Inflammatory macrophage treated with lipopolysaccharide for 1 hour (primary cell): ENCODE data around the gene ARID1A.
A peak's percentile ranks its signal among the peaks of the same experiment; 100 is the strongest.
"Not testable (repeated sequence)": the region's sequence is repeated elsewhere in the genome, so short reads cannot be mapped to it uniquely, and the experiment has no call there.

Source experiments
- DNase-seq, 2 donors: peaks; one replicate each; pipeline ENCODE4 v3.0.0-alpha.2; 2020 to 2022

Gene ARID1A

GRCh38 chr1:26695356-26696118, at the start of gene ARID1A:
Gene ARID1A (plus strand): TSS chr1:26696015. CDS start chr1:26696404, 389 bp downstream.
- peak; percentile 88 to 94 for DNase-seq

- DNase-seq: no peak
Observed at GRCh38 chr1:26664802-26665201, 31.0 kb upstream of the ARID1A start.

GRCh38 chr1:26666855-26667254, 29.0 kb upstream of the ARID1A start:
- DNase-seq: no peak

GRCh38 chr1:26668106-26668786, 27.6 kb upstream of the ARID1A start:
- DNase-seq: not testable (repeated sequence)

GRCh38 chr1:26677306-26678115, 18.3 kb upstream of the ARID1A start:
- peak; percentile 46 to 51 for DNase-seq

- DNase-seq: no peak
Observed at GRCh38 chr1:26684763-26685508, 10.9 kb upstream of the ARID1A start.

GRCh38 chr1:26686795-26687194, 9.0 kb upstream of the ARID1A start:
- no peak for DNase-seq

- no peak for DNase-seq
Observed at GRCh38 chr1:26689504-26689903, 6.3 kb upstream of the ARID1A start.

GRCh38 chr1:26690157-26690556, 5.7 kb upstream of the ARID1A start:
- DNase-seq: peak; percentile 80 to 82

- DNase-seq: no peak
Observed at GRCh38 chr1:26690576-26691031, 5.2 kb upstream of the ARID1A start.

GRCh38 chr1:26692211-26692792, 3.5 kb upstream of the ARID1A start:
- peak; percentile 79 to 80 for DNase-seq

GRCh38 chr1:26692793-26693490, 2.9 kb upstream of the ARID1A start:
- DNase-seq: peak; percentile 87 to 91

- DNase-seq: no peak
Observed at GRCh38 chr1:26693599-26694572, 1.9 kb upstream of the ARID1A start.

GRCh38 chr1:26694638-26695355, 1.0 kb upstream of the ARID1A start:
- DNase-seq: no peak

- DNase-seq: no peak
Observed at GRCh38 chr1:26696119-26696653, 371 bp downstream of the ARID1A start.

GRCh38 chr1:26696654-26697430, 1.0 kb downstream of the ARID1A start:
- DNase-seq: peak in 1 of 2 donors; percentile 26

- no peak for DNase-seq
Observed at GRCh38 chr1:26697431-26697977, 1.7 kb downstream of the ARID1A start.
